Measurements from ENCODE around the gene PXK. TPM values are rescaled to one million over a fixed set of nuclear protein-coding genes. Genes with fewer than 3 reads are reported as not detected.

The PXK gene
- total RNA-seq, 4 donors from 2014 or later: 22.7 to 51.3 (median 41.0) TPM

DNA sequence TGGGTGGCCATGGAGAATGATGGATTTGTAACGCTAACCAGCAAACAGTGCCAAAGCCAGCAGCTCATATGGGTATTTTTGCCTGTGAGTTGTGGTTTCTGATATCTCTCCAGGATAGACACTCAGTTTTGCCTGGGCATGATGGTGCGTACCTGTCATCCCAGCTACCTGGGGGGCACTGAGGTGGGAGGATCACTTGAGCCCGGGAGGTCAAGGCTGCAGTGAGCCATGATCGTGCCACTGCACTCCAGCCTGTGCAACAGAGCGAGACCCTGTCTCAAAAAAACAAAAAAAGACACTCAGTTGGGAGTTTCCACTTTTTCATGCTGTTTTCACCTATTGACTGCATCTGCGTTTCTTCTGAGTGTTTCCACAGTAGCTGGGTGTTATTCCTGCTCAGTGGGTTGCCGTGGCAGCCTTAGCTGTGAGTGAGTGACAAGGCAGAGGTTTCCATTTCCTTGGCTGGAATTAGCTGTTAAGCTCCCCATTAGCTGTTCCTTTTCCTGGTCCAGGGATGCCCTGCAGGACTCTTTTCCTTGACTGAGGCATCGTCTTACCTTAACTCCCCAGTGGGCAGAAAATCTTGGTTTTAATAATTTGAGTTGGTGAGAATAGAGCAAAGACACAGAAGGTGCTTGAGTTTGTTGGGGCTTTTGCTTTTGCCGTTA is 40.9 kb upstream of the PXK start:
- no peaks in the 10 kb centered on the region for H3K9me3 ChIP-seq
- WGBS, 2 donors: 73% methylated on average over 9 of the region's 9 CpGs
- DNase-seq (ENCODE audit: low spot score in 2 of 2): no peak
- peaks cover 0 to 48% (median 0%) of the 10 kb centered on the region in 3 donors for H3K36me3 ChIP-seq
- H3K4me1 ChIP-seq: peaks cover 0 to 7% (median 0%) of the 10 kb centered on the region in 4 donors
- H3K27me3 ChIP-seq: no peaks in the 10 kb centered on the region
- H3K27ac ChIP-seq: no peak overlapping the region
- no peak overlapping the region for H3K4me3 ChIP-seq
- TF ChIP-seq EP300 (IDR thresholded peaks at IDR 0.05) (no peak), POLR2A (IDR thresholded peaks at IDR 0.05) (no peak)
- TF ChIP-seq, protein P1, sequence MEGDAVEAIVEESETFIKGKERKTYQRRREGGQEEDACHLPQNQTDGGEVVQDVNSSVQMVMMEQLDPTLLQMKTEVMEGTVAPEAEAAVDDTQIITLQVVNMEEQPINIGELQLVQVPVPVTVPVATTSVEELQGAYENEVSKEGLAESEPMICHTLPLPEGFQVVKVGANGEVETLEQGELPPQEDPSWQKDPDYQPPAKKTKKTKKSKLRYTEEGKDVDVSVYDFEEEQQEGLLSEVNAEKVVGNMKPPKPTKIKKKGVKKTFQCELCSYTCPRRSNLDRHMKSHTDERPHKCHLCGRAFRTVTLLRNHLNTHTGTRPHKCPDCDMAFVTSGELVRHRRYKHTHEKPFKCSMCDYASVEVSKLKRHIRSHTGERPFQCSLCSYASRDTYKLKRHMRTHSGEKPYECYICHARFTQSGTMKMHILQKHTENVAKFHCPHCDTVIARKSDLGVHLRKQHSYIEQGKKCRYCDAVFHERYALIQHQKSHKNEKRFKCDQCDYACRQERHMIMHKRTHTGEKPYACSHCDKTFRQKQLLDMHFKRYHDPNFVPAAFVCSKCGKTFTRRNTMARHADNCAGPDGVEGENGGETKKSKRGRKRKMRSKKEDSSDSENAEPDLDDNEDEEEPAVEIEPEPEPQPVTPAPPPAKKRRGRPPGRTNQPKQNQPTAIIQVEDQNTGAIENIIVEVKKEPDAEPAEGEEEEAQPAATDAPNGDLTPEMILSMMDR (IDR thresholded peaks at IDR 0.05): no peak

DNA sequence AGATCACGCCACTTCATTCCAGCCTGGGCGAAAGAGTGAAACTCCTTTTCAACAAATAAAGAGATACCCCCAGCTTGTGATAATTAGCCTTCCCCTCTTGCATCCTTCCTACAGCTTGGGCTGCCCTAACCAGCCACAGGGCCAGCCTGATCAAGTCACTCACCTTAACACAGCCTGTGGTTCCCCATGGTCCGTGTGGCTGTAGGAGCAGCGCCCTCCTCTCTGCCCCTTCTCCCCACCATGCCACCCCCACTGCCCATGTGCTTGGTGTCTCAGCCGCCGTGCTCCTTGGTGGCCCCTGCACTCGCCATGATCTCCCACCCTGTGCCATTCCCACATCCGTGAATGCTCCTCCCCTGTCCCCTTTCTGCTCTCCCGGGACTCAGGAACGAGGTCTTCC is 39.8 kb upstream of the PXK start:
- WGBS, 2 donors: 76 to 80% methylated on average over 10 of the region's 10 CpGs
- Histone ChIP-seq H3K4me1 (no peaks in the 10 kb centered on the region), H3K36me3 (peaks cover 0 to 38% (median 0%) of the 10 kb centered on the region in 3 donors), H3K4me3 (no peak overlapping the region), H3K9me3 (no peaks in the 10 kb centered on the region), H3K27me3 (no peaks in the 10 kb centered on the region), H3K27ac (no peak overlapping the region)
- TF ChIP-seq, protein P1 (IDR thresholded peaks at IDR 0.05): no peak
- TF ChIP-seq POLR2A (IDR thresholded peaks at IDR 0.05) (no peak), EP300 (IDR thresholded peaks at IDR 0.05) (no peak)
- no peak for DNase-seq (ENCODE audit: low spot score in 2 of 2)

DNA sequence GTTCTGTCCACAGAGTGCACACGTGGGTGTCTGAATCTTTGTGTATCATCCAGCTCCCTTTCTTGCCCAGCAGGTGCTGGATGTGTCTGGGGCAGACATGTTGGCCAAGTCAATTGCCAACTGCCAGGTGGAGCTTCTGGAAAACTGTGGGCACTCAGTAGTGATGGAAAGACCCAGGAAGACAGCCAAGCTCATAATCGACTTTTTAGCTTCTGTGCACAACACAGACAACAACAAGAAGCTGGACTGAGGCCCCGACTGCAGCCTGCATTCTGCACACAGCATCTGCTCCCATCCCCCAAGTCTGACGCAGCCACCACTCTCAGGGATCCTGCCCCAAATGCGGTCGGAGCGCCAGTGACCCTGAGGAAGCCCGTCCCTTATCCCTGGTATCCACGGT is 39.2 kb upstream of the PXK start:
- DNase-seq (ENCODE audit: low spot score in 2 of 2): no peak
- Histone ChIP-seq H3K4me1 (no peaks in the 10 kb centered on the region), H3K36me3 (peaks cover 0 to 31% (median 0%) of the 10 kb centered on the region in 3 donors), H3K27ac (no peak overlapping the region), H3K9me3 (no peaks in the 10 kb centered on the region), H3K4me3 (no peak overlapping the region), H3K27me3 (no peaks in the 10 kb centered on the region)
- WGBS, 2 donors: 68 to 71% methylated on average over 9 of the region's 9 CpGs
- TF ChIP-seq POLR2A (IDR thresholded peaks at IDR 0.05) (no peak), EP300 (IDR thresholded peaks at IDR 0.05) (no peak)
- TF ChIP-seq, protein P1 (IDR thresholded peaks at IDR 0.05): no peak

DNA sequence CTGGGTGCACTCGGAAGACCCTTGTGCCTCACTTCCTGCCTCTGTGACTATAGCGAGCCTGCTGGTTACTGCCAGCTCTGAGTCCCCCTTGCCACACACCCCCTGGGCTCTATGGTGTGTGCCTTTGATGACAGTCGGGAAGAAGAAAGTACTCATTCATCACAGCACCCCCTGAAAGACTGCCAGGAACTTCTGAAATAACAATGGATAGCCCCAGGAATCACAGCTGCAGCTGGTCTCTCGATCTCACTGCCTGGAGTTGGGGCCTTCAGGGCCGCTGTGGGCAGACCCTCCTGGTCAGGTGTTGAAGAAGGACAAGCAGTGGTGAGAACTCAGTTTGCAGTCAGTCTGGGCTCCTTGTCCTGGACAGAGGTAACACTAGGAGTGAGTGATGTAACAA is 36.4 kb upstream of the PXK start:
- Histone ChIP-seq H3K36me3 (peaks cover 0 to 26% (median 0%) of the 10 kb centered on the region in 3 donors), H3K27ac (no peak overlapping the region), H3K4me1 (no peaks in the 10 kb centered on the region), H3K4me3 (no peak overlapping the region), H3K27me3 (no peaks in the 10 kb centered on the region), H3K9me3 (no peaks in the 10 kb centered on the region)
- 24 to 36% methylated on average over 5 of the region's 5 CpGs for WGBS, 2 donors
- no peak for DNase-seq (ENCODE audit: low spot score in 2 of 2)
- TF ChIP-seq POLR2A (IDR thresholded peaks at IDR 0.05): no peak
- TF ChIP-seq EP300 (IDR thresholded peaks at IDR 0.05): no peak
- TF ChIP-seq, protein P1 (IDR thresholded peaks at IDR 0.05): no peak

DNA sequence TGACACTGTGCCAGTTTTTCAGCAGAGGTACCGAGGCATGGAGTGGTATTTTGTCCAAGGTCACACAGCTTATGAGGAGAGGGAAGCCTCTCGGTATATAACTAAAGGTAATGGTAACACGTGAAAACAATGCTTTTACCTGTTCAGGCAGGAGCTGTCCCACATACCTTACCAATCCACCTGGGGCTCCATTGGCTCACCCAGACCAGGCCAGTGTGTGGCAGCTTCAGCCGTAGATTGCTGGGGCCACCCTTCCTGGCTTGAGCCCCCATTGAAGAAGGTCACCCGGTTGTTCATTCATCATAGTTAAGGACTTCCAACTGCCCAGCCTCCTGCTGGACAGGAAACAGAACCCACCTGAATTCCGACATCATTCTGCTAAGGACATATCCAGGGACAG is 35.8 kb upstream of the PXK start:
- H3K27ac ChIP-seq: no peak overlapping the region
- WGBS, 2 donors: 71 to 74% methylated on average over 6 of the region's 6 CpGs
- DNase-seq (ENCODE audit: low spot score in 2 of 2): no peak
- H3K36me3 ChIP-seq: peaks cover 0 to 26% (median 0%) of the 10 kb centered on the region in 3 donors
- H3K27me3 ChIP-seq: no peaks in the 10 kb centered on the region
- no peak overlapping the region for H3K4me3 ChIP-seq
- H3K9me3 ChIP-seq: no peaks in the 10 kb centered on the region
- TF ChIP-seq, protein P1 (IDR thresholded peaks at IDR 0.05): no peak
- TF ChIP-seq POLR2A (IDR thresholded peaks at IDR 0.05) (no peak), EP300 (IDR thresholded peaks at IDR 0.05) (no peak)
- no peaks in the 10 kb centered on the region for H3K4me1 ChIP-seq

Measured in tibial nerve (tissue), 4 donors.